ENCODE results near the gene ZNF143. TPM values are rescaled to one million over a fixed set of nuclear protein-coding genes. Genes with fewer than 3 reads are reported as not detected.

The ZNF143 gene
- polyA plus RNA-seq, 1 donor from 2014 or later: 18.9 TPM

- H3K36me3 ChIP-seq (ENCODE audit: insufficient read depth, low read length): peaks cover 3% of the 10 kb centered on the region
- H3F3A ChIP-seq (ENCODE audit: insufficient read depth, low read length, poor library complexity, severe bottlenecking): no peaks in the 10 kb centered on the region
Observed at GRCh38 chr11:9493492-9493891, 32.7 kb downstream of the ZNF143 start.

GRCh38 chr11:9494316-9494715, 33.5 kb downstream of the ZNF143 start:
- no peak overlapping the region for H2AFZ ChIP-seq (ENCODE audit: low read depth, low read length)
- H3K9ac ChIP-seq (ENCODE audit: low read length): no peak overlapping the region
- no peak overlapping the region for H3K4me2 ChIP-seq (ENCODE audit: low read length)
- no peaks in the 10 kb centered on the region for H4K20me1 ChIP-seq (ENCODE audit: insufficient read depth)
- no peaks in the 10 kb centered on the region for H3K9me2 ChIP-seq (ENCODE audit: insufficient read depth, low read length)
- no peak overlapping the region for H3K4me3 ChIP-seq (ENCODE audit: low read length)
- H3K27ac ChIP-seq (ENCODE audit: low read length): no peak overlapping the region
- no peaks in the 10 kb centered on the region for H3K79me2 ChIP-seq (replicated peaks; ENCODE audit: insufficient read depth, low read length)
- H3K36me3 ChIP-seq (ENCODE audit: insufficient read depth, low read length): peaks cover 5% of the 10 kb centered on the region
- H3K27me3 ChIP-seq (ENCODE audit: insufficient read depth, low read depth, low read length): no peaks in the 10 kb centered on the region
- H3F3A ChIP-seq (ENCODE audit: insufficient read depth, low read length, poor library complexity, severe bottlenecking): no peaks in the 10 kb centered on the region
- no peaks in the 10 kb centered on the region for H3K9me3 ChIP-seq (ENCODE audit: low read length)
- no peak for TF ChIP-seq EZH2 (IDR thresholded peaks at IDR 0.05; ENCODE audit: borderline replicate concordance, insufficient read depth, low read length, poor library complexity, severe bottlenecking)
- no peak for TF ChIP-seq EP300 (conservative IDR thresholded peaks at IDR 0.05; ENCODE audit: poor library complexity, severe bottlenecking)
- TF ChIP-seq TAF1 (IDR thresholded peaks at IDR 0.05; ENCODE audit: low read depth): no peak
- no peak for TF ChIP-seq POLR2AphosphoS5 (IDR thresholded peaks at IDR 0.05)
- no peak for TF ChIP-seq CTCF (IDR thresholded peaks at IDR 0.05; ENCODE audit: poor library complexity, severe bottlenecking)
- TF ChIP-seq SMC3 (conservative IDR thresholded peaks at IDR 0.05; ENCODE audit: poor library complexity): no peak
- no peak for TF ChIP-seq MXI1 (conservative IDR thresholded peaks at IDR 0.05; ENCODE audit: poor library complexity, severe bottlenecking)
- no peak for TF ChIP-seq RAD21 (conservative IDR thresholded peaks at IDR 0.05)

More at GRCh38 chr11:9493492-9493891, 32.7 kb downstream of the ZNF143 start:
- Histone ChIP-seq H3K27me3 (ENCODE audit: insufficient read depth, low read depth, low read length) (no peaks in the 10 kb centered on the region), H3K9ac (ENCODE audit: low read length) (no peak overlapping the region), H3K9me3 (ENCODE audit: low read length) (no peaks in the 10 kb centered on the region), H3K4me3 (ENCODE audit: low read length) (no peak overlapping the region), H3K9me2 (ENCODE audit: insufficient read depth, low read length) (no peaks in the 10 kb centered on the region), H3K79me2 (replicated peaks; ENCODE audit: insufficient read depth, low read length) (no peaks in the 10 kb centered on the region), H4K20me1 (ENCODE audit: insufficient read depth) (no peaks in the 10 kb centered on the region), H3K4me2 (ENCODE audit: low read length) (no peak overlapping the region), H3K27ac (ENCODE audit: low read length) (no peak overlapping the region), H2AFZ (ENCODE audit: low read depth, low read length) (no peak overlapping the region)
- TF ChIP-seq EP300 (conservative IDR thresholded peaks at IDR 0.05; ENCODE audit: poor library complexity, severe bottlenecking): no peak
- TF ChIP-seq SMC3 (conservative IDR thresholded peaks at IDR 0.05; ENCODE audit: poor library complexity): no peak
- TF ChIP-seq REST (IDR thresholded peaks at IDR 0.05; ENCODE audit: borderline replicate concordance): no peak
- TF ChIP-seq RAD21 (conservative IDR thresholded peaks at IDR 0.05): no peak
- TF ChIP-seq EZH2 (IDR thresholded peaks at IDR 0.05; ENCODE audit: borderline replicate concordance, insufficient read depth, low read length, poor library complexity, severe bottlenecking): no peak
- TF ChIP-seq TAF1 (IDR thresholded peaks at IDR 0.05; ENCODE audit: low read depth): no peak
- no peak for TF ChIP-seq POLR2AphosphoS5 (IDR thresholded peaks at IDR 0.05)
- TF ChIP-seq CTCF (IDR thresholded peaks at IDR 0.05; ENCODE audit: poor library complexity, severe bottlenecking): no peak
- no peak for TF ChIP-seq MXI1 (conservative IDR thresholded peaks at IDR 0.05; ENCODE audit: poor library complexity, severe bottlenecking)

All from neural cell (in vitro differentiated cells).